Measurements from ENCODE around the gene SMYD3. TPM values are rescaled to one million over a fixed set of nuclear protein-coding genes. Genes with fewer than 3 reads are reported as not detected.

SMYD3 gene
- total RNA-seq, 1 experiment from 2014 or later, result 17.4 TPM

DNA sequence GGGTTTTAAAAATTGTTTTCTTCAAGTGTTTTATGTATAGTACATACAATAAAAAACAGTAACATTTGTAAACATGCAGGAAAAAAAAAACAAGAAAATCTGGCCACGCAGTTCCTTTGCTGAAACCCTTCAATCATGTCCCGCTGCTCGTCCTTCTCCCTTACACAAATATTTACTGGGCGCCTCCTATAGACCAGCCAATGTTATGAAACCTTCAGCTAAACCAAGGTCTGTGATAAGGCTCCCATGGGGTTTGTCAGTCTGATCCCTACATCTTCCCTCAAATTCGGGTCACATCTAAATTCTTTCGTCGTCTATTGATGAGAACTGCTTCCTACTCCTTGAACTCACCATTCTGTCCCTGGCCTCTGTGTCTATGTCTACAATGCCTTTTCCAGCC lies 583.9 kb downstream of the SMYD3 start:
- ChIA-PET CTCF (no interaction called here), POLR2A (no interaction called here)
- Histone ChIP-seq H3K36me3 (ENCODE audit: control insufficient read depth, insufficient read depth, low read length) (no peaks in the 10 kb centered on the region), H3K9me3 (ENCODE audit: control insufficient read depth, insufficient read depth, low read depth, low read length) (no peaks in the 10 kb centered on the region), H3K27ac (ENCODE audit: low read length) (no peak overlapping the region), H3K4me3 (ENCODE audit: low read depth in 2 of 2, low read length in 2 of 2) (no peak overlapping the region), H3K27me3 (ENCODE audit: control insufficient read depth, insufficient read depth, low read length) (no peaks in the 10 kb centered on the region), H3K4me1 (ENCODE audit: control insufficient read depth, insufficient read depth, low read length) (no peaks in the 10 kb centered on the region)
- intact Hi-C loops (cut with micrococcal nuclease; ENCODE audit: unreplicated experiment) (no loop called here), in situ Hi-C loops (cut with HindIII; ENCODE audit: low pct_unique_long_range_greater_than_20kb, low sequenced_read_pairs) (no loop called here)
- no peak for ATAC-seq
- no TSS peak for BruUV-seq (replicated peaks)
- TF ChIP-seq SIN3A (IDR thresholded peaks at IDR 0.05; ENCODE audit: borderline replicate concordance, insufficient read depth, low read depth, low read length), result no peak
- no peak for TF ChIP-seq POLR2AphosphoS5 (IDR thresholded peaks at IDR 0.05; ENCODE audit: low read depth, low read length)
- TF ChIP-seq, protein P1, sequence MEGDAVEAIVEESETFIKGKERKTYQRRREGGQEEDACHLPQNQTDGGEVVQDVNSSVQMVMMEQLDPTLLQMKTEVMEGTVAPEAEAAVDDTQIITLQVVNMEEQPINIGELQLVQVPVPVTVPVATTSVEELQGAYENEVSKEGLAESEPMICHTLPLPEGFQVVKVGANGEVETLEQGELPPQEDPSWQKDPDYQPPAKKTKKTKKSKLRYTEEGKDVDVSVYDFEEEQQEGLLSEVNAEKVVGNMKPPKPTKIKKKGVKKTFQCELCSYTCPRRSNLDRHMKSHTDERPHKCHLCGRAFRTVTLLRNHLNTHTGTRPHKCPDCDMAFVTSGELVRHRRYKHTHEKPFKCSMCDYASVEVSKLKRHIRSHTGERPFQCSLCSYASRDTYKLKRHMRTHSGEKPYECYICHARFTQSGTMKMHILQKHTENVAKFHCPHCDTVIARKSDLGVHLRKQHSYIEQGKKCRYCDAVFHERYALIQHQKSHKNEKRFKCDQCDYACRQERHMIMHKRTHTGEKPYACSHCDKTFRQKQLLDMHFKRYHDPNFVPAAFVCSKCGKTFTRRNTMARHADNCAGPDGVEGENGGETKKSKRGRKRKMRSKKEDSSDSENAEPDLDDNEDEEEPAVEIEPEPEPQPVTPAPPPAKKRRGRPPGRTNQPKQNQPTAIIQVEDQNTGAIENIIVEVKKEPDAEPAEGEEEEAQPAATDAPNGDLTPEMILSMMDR (IDR thresholded peaks at IDR 0.05), result no peak
- TF ChIP-seq TCF7L2 (IDR thresholded peaks at IDR 0.05; ENCODE audit: low read depth, low read length), result no peak
- TF ChIP-seq, protein P2, sequence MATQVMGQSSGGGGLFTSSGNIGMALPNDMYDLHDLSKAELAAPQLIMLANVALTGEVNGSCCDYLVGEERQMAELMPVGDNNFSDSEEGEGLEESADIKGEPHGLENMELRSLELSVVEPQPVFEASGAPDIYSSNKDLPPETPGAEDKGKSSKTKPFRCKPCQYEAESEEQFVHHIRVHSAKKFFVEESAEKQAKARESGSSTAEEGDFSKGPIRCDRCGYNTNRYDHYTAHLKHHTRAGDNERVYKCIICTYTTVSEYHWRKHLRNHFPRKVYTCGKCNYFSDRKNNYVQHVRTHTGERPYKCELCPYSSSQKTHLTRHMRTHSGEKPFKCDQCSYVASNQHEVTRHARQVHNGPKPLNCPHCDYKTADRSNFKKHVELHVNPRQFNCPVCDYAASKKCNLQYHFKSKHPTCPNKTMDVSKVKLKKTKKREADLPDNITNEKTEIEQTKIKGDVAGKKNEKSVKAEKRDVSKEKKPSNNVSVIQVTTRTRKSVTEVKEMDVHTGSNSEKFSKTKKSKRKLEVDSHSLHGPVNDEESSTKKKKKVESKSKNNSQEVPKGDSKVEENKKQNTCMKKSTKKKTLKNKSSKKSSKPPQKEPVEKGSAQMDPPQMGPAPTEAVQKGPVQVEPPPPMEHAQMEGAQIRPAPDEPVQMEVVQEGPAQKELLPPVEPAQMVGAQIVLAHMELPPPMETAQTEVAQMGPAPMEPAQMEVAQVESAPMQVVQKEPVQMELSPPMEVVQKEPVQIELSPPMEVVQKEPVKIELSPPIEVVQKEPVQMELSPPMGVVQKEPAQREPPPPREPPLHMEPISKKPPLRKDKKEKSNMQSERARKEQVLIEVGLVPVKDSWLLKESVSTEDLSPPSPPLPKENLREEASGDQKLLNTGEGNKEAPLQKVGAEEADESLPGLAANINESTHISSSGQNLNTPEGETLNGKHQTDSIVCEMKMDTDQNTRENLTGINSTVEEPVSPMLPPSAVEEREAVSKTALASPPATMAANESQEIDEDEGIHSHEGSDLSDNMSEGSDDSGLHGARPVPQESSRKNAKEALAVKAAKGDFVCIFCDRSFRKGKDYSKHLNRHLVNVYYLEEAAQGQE (IDR thresholded peaks at IDR 0.05; ENCODE audit: insufficient read depth in 1 of 2, low read depth in 2 of 2, low read length in 1 of 2), result no peak
- no peak for DNase-seq (ENCODE audit: low read depth, low spot score)

GRCh38 chr1:245921417-245921816 lies 585.7 kb downstream of the SMYD3 start:
- Histone ChIP-seq H3K4me1 (ENCODE audit: control insufficient read depth, insufficient read depth, low read length) (no peaks in the 10 kb centered on the region), H3K27me3 (ENCODE audit: control insufficient read depth, insufficient read depth, low read length) (no peaks in the 10 kb centered on the region), H3K36me3 (ENCODE audit: control insufficient read depth, insufficient read depth, low read length) (no peaks in the 10 kb centered on the region), H3K27ac (ENCODE audit: low read length) (no peak overlapping the region), H3K9me3 (ENCODE audit: control insufficient read depth, insufficient read depth, low read depth, low read length) (no peaks in the 10 kb centered on the region), H3K4me3 (ENCODE audit: low read depth in 2 of 2, low read length in 2 of 2) (no peak overlapping the region)
- in situ Hi-C loops (cut with HindIII; ENCODE audit: low pct_unique_long_range_greater_than_20kb, low sequenced_read_pairs), result no loop called here
- ChIA-PET CTCF (no interaction called here), POLR2A (no interaction called here)
- DNase-seq (ENCODE audit: low read depth, low spot score), result no peak
- intact Hi-C loops (cut with micrococcal nuclease; ENCODE audit: unreplicated experiment), result no loop called here
- BruUV-seq (replicated peaks), result no TSS peak
- TF ChIP-seq SIN3A (IDR thresholded peaks at IDR 0.05; ENCODE audit: borderline replicate concordance, insufficient read depth, low read depth, low read length) (no peak), TCF7L2 (IDR thresholded peaks at IDR 0.05; ENCODE audit: low read depth, low read length) (no peak), POLR2AphosphoS5 (IDR thresholded peaks at IDR 0.05; ENCODE audit: low read depth, low read length) (no peak)
- TF ChIP-seq, protein P2 (IDR thresholded peaks at IDR 0.05; ENCODE audit: insufficient read depth in 1 of 2, low read depth in 2 of 2, low read length in 1 of 2), result no peak
- TF ChIP-seq, protein P1 (IDR thresholded peaks at IDR 0.05), result no peak
- ATAC-seq, result no peak

Data from Panc1 (cell line).